RPMI7951 (cell line): ENCODE results near the gene LINC01488. TPM values are rescaled to one million over a fixed set of nuclear protein-coding genes. Genes with fewer than 3 reads are reported as not detected.

ENCODE experiments used
- DNase-seq: peaks from one replicate; pipeline ENCODE4 v3.0.0-alpha.2; 2012; ENCODE audit warnings: low read depth
- total RNA-seq: library from RNA; depleted of rRNA; stranded (reverse); fragments of >200 nt; shearing (Covaris generic); gene quantifications from 2 replicates; pipeline ENCODE4 v1.2.3, GENCODE V29; 2014

Gene LINC01488
- total RNA-seq, 1 experiment from 2014 or later = not detected

GRCh38 chr11:69445131-69445470 is 36.4 kb upstream of the LINC01488 start:
- DNase-seq = no peak

- DNase-seq = peak; percentile 52
Measured at GRCh38 chr11:69446108-69446507, 35.4 kb upstream of the LINC01488 start.

- DNase-seq = peak; percentile 50
Measured at GRCh38 chr11:69447786-69448185, 33.7 kb upstream of the LINC01488 start.

- no peak for DNase-seq
Measured at GRCh38 chr11:69448471-69449284, 32.8 kb upstream of the LINC01488 start.

- peak; percentile 99 for DNase-seq
Measured at GRCh38 chr11:69449320-69450063, 32.0 kb upstream of the LINC01488 start.

- DNase-seq = no peak
Measured at GRCh38 chr11:69450064-69450856, 31.2 kb upstream of the LINC01488 start.

- no peak for DNase-seq
Measured at GRCh38 chr11:69450857-69451220, 30.6 kb upstream of the LINC01488 start.

- DNase-seq = no peak
Measured at GRCh38 chr11:69451289-69451688, 30.2 kb upstream of the LINC01488 start.

- DNase-seq = no peak
Measured at GRCh38 chr11:69452206-69452987, 29.1 kb upstream of the LINC01488 start.

- no peak for DNase-seq
Measured at GRCh38 chr11:69453151-69453550, 28.3 kb upstream of the LINC01488 start.

GRCh38 chr11:69454018-69454417 is 27.4 kb upstream of the LINC01488 start:
- no peak for DNase-seq

GRCh38 chr11:69455969-69456368 is 25.5 kb upstream of the LINC01488 start:
- DNase-seq = no peak

GRCh38 chr11:69456712-69457111 is 24.8 kb upstream of the LINC01488 start:
- DNase-seq = no peak

GRCh38 chr11:69459848-69460539 is 21.5 kb upstream of the LINC01488 start:
- DNase-seq = no peak

- DNase-seq = peak; percentile 92
Measured at GRCh38 chr11:69460540-69461257, 20.8 kb upstream of the LINC01488 start.

GRCh38 chr11:69461272-69461962 is 20.0 kb upstream of the LINC01488 start:
- DNase-seq = no peak

- DNase-seq = no peak
Measured at GRCh38 chr11:69462106-69462951, 19.1 kb upstream of the LINC01488 start.

GRCh38 chr11:69463181-69463994 is 18.1 kb upstream of the LINC01488 start:
- DNase-seq = peak; percentile 51
